HCT116 (cell line): ENCODE data around the gene MAP3K20. TPM values are rescaled to one million over a fixed set of nuclear protein-coding genes. Genes with fewer than 3 reads are reported as not detected.

ENCODE experiments used
- ATAC-seq: fragments of 200-7000 bp; cut with Tn5 transposase; 2 replicates; pipeline ENCODE4 v1.9.1; 2020; ENCODE audit warnings: mild to moderate bottlenecking, moderate library complexity
- BruUV-seq: library from RNA; stranded (reverse); fragments of 400-500 nt; replicated peaks from 2 replicates; lab custom pipeline; 2021; lab: Mats Ljungman, UMichigan
- CTCF ChIA-PET: fragments of 300-600 bp; sonication (Branson Sonifier 250); formaldehyde crosslinking; loops from one replicate; lab custom pipeline; 2021; ENCODE audit warnings: antibody characterized with exemption; lab: Charles Lee
- POLR2A ChIA-PET: fragments of 300-600, 350-600 bp; sonication (Branson Sonifier 250); formaldehyde crosslinking; loops from one replicate; lab custom pipeline; 2021; ENCODE audit warnings: antibody characterized with exemption; lab: Charles Lee
- RAD21 ChIA-PET, 2 experiments: fragments of 300-600 bp; sonication (Branson Sonifier 250); formaldehyde crosslinking; loops; one replicate each; lab custom pipeline; 2023; ENCODE audit warnings: low total read pairs in 2 of 2; ENCODE audit not compliant: uncharacterized antibody in 2 of 2, unreplicated experiment in 2 of 2, low non-redundant PET in 1 of 2; lab: Charles Lee
- DNase-seq: peaks from one replicate; pipeline ENCODE4 v3.0.0-alpha.2; 2010; ENCODE audit warnings: low read depth, low spot score
- H2AFZ ChIP-seq: fragments of 200-600 bp; shearing (Covaris generic), sonication (generic); 2 replicates; pipeline ENCODE4 v1.6.1; 2017; ENCODE audit warnings: low read depth, mixed run types, mixed read lengths, antibody characterized with exemption, low read length; ENCODE audit not compliant: poor library complexity, severe bottlenecking
- H3K27ac ChIP-seq: 2 replicates; pipeline ENCODE4 v1.5.1; 2012; ENCODE audit warnings: low read depth, low read length
- H3K27me3 ChIP-seq: fragments of 200-600 bp; sonication (generic); 2 replicates; pipeline ENCODE4 v1.6.1; 2016; ENCODE audit warnings: mixed run types, low read length, mixed read lengths; ENCODE audit not compliant: insufficient read depth
- H3K36me3 ChIP-seq, 2 experiments: fragments of 200-500 bp in 1 of 2; fragments of 200-600 bp in 1 of 2; sonication (Bioruptor generic) in 1 of 2; sonication (generic) in 1 of 2; 2 replicates each; pipeline versions ENCODE4 v1.5.1 to v1.6.1; 2014 to 2016; ENCODE audit warnings: low read length in 2 of 2, inconsistent platforms in 1 of 2, mixed read lengths in 1 of 2, mixed run types in 1 of 2; ENCODE audit not compliant: insufficient read depth in 2 of 2, control insufficient read depth in 1 of 2
- H3K4me1 ChIP-seq, 2 experiments: fragments of 200-600 bp in 1 of 2; sonication (generic) in 1 of 2; 2 replicates each; pipeline versions ENCODE4 v1.5.1 to v1.6.1; 2012 to 2017; ENCODE audit warnings: low read length in 2 of 2, inconsistent platforms in 1 of 2, mild to moderate bottlenecking in 1 of 2, mixed read lengths in 1 of 2, mixed run types in 1 of 2, moderate library complexity in 1 of 2; ENCODE audit not compliant: insufficient read depth in 2 of 2, control insufficient read depth in 1 of 2
- H3K4me2 ChIP-seq: fragments of 200-600 bp; sonication (generic); 2 replicates; pipeline ENCODE4 v1.6.1; 2017; ENCODE audit warnings: mixed run types, low read length, mixed read lengths
- H3K4me3 ChIP-seq, 2 experiments: fragments of 200-600 bp in 1 of 2; sonication (generic) in 1 of 2; replicated peaks in 1 of 2; 2 replicates each; pipeline ENCODE4 v1.5.1; 2011 to 2016; ENCODE audit warnings: low read length in 2 of 2, control low read depth in 1 of 2, low read depth in 1 of 2, mild to moderate bottlenecking in 1 of 2, mixed read lengths in 1 of 2, mixed run types in 1 of 2
- H3K79me2 ChIP-seq: fragments of 200-600 bp; sonication (generic); 2 replicates; pipeline ENCODE4 v1.6.1; 2017; ENCODE audit warnings: mild to moderate bottlenecking, mixed run types, low read length, moderate library complexity, mixed read lengths; ENCODE audit not compliant: insufficient read depth
- H3K9ac ChIP-seq: fragments of 200-600 bp; sonication (generic); 2 replicates; pipeline ENCODE4 v1.6.1; 2016; ENCODE audit warnings: low read length, mixed read lengths
- H3K9me2 ChIP-seq: fragments of 200-600 bp; sonication (generic), shearing (Covaris generic); 2 replicates; pipeline ENCODE4 v1.6.1; 2017; ENCODE audit warnings: mixed run types, mild to moderate bottlenecking, moderate library complexity; ENCODE audit not compliant: insufficient read depth
- H3K9me3 ChIP-seq, 2 experiments: fragments of 200-500 bp in 1 of 2; fragments of 200-600 bp in 1 of 2; sonication (Bioruptor generic) in 1 of 2; sonication (generic) in 1 of 2; 2 replicates each; pipeline ENCODE4 v1.6.1; 2014 to 2017; ENCODE audit warnings: low read length in 2 of 2, mixed read lengths in 2 of 2, inconsistent platforms in 1 of 2, low read depth in 1 of 2, mild to moderate bottlenecking in 1 of 2, mixed run types in 1 of 2, moderate library complexity in 1 of 2; ENCODE audit not compliant: control insufficient read depth in 1 of 2, insufficient read depth in 1 of 2
- H4K20me1 ChIP-seq: fragments of 200-600 bp; sonication (generic), shearing (Covaris generic); 2 replicates; pipeline ENCODE4 v1.6.1; 2017; ENCODE audit warnings: mixed run types, mild to moderate bottlenecking, moderate library complexity; ENCODE audit not compliant: insufficient read depth
- CBX3 ChIP-seq: IDR thresholded peaks from 2 replicates; pipeline ENCODE4 v1.6.1; 2012; ENCODE audit warnings: low read depth
- EGR1 ChIP-seq: IDR thresholded peaks from 2 replicates; pipeline ENCODE4 v1.6.1; 2012; ENCODE audit warnings: low read depth
- ELF1 ChIP-seq: IDR thresholded peaks from 2 replicates; pipeline ENCODE4 v1.6.1; 2012; ENCODE audit warnings: low read depth, borderline replicate concordance
- EZH2 ChIP-seq: fragments of 200-600 bp; sonication (generic); IDR thresholded peaks from 2 replicates; pipeline ENCODE4 v1.6.1; 2017; ENCODE audit warnings: antibody characterized with exemption, mixed run types
- FOSL1 ChIP-seq: IDR thresholded peaks from 2 replicates; pipeline ENCODE4 v1.6.1; 2012; ENCODE audit warnings: low read depth
- JUND ChIP-seq: IDR thresholded peaks from 2 replicates; pipeline ENCODE4 v1.6.1; 2012
- POLR2A ChIP-seq: IDR thresholded peaks from 2 replicates; pipeline ENCODE4 v1.7.0; 2011; ENCODE audit warnings: borderline replicate concordance; ENCODE audit not compliant: insufficient read depth, insufficient read length; ENCODE audit errors: extremely low read depth
- POLR2AphosphoS5 ChIP-seq: IDR thresholded peaks from 2 replicates; pipeline ENCODE4 v1.6.1; 2011; ENCODE audit warnings: mild to moderate bottlenecking, low read depth, low read length, moderate library complexity
- RAD21 ChIP-seq: IDR thresholded peaks from 2 replicates; pipeline ENCODE4 v1.6.1; 2012; ENCODE audit warnings: low read depth, mild to moderate bottlenecking
- SIN3A ChIP-seq: IDR thresholded peaks from 2 replicates; pipeline ENCODE4 v1.6.1; 2012; ENCODE audit warnings: low read depth
- SP1 ChIP-seq: IDR thresholded peaks from 2 replicates; pipeline ENCODE4 v1.6.1; 2012; ENCODE audit warnings: low read depth
- TCF7L2 ChIP-seq: IDR thresholded peaks from 2 replicates; pipeline ENCODE4 v1.7.0; 2011; ENCODE audit warnings: borderline replicate concordance, inconsistent platforms; ENCODE audit not compliant: insufficient read depth, insufficient read length; ENCODE audit errors: extremely low read depth
- ZFX ChIP-seq: fragments of 450-650 bp; IDR thresholded peaks from 2 replicates; pipeline ENCODE4 v1.6.1; 2017
- ZNF274 ChIP-seq: fragments of 200-500 bp; sonication (Bioruptor generic); IDR thresholded peaks from 2 replicates; pipeline ENCODE4 v1.6.1; 2014; ENCODE audit warnings: mild to moderate bottlenecking, low read depth, low read length, inconsistent platforms
- intact Hi-C: fragments of 100-400 bp; cut with micrococcal nuclease; formaldehyde crosslinking; loops from 2 replicates; pipeline ENCODE4 v1.10.0; 2022
- total RNA-seq: library from RNA; stranded (reverse); gene quantifications from one replicate; pipeline ENCODE4 v1.2.1, GENCODE V29; 2021; ENCODE audit not compliant: unreplicated experiment
- TF ChIP-seq, protein P1 (sequence below): IDR thresholded peaks from 2 replicates; pipeline ENCODE4 v1.6.1; 2012
- TF ChIP-seq, protein P2 (sequence below): IDR thresholded peaks from 2 replicates; pipeline ENCODE4 v1.6.1; 2012; ENCODE audit warnings: low read depth
- TF ChIP-seq, protein P3 (sequence below): IDR thresholded peaks from 2 replicates; pipeline ENCODE4 v1.6.1; 2012
- TF ChIP-seq, protein P4 (sequence below): IDR thresholded peaks from 2 replicates; pipeline ENCODE4 v1.6.1; 2011; ENCODE audit warnings: mild to moderate bottlenecking, low read length, moderate library complexity; ENCODE audit not compliant: insufficient replicate concordance; ENCODE audit errors: extremely low read depth

The MAP3K20 gene
- total RNA-seq, 1 experiment from 2014 or later: 40.0 TPM

DNA sequence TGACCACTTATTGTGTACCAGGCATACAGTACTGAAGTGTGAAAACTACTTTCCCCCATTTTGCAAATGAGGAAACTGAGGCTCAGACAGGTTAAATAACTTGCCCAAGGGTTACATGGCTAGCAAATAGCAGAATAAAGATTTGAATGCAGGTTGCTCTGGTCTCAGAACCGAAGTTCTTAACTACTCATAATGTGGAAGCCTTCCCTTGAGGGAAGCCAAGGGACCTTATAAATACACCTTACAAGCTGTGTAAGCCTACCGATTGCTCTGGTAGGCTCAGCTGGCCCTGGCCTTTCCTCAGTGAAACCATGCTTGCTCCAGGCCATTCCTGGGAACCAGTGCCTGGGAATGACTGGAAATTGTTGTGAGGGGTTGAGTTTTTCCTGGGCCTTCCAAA is 164.4 kb downstream of the MAP3K20 start:
- intact Hi-C loops: no loop called here
- Histone ChIP-seq H3K4me3 (no peak overlapping the region), H4K20me1 (no peaks in the 10 kb centered on the region), H3K4me1 (no peaks in the 10 kb centered on the region), H3K4me2 (no peak overlapping the region), H3K9me2 (no peaks in the 10 kb centered on the region), H3K9me3 (no peaks in the 10 kb centered on the region), H3K27ac (no peak overlapping the region), H3K79me2 (no peaks in the 10 kb centered on the region), H3K27me3 (no peaks in the 10 kb centered on the region), H3K36me3 (0 out of 4 replicates have a peak, but pooled peaks cover 0 to 2% of the 10 kb centered on the region in 2 experiments), H3K9ac (no peak overlapping the region), H2AFZ (no peak overlapping the region)
- BruUV-seq: no TSS peak
- RAD21 ChIA-PET: no interaction called here
- DNase-seq (no peak), ATAC-seq (no peak)
- POLR2A ChIA-PET: no interaction called here
- CTCF ChIA-PET: no interaction called here
- no peak for TF ChIP-seq POLR2A
- TF ChIP-seq, protein P1, sequence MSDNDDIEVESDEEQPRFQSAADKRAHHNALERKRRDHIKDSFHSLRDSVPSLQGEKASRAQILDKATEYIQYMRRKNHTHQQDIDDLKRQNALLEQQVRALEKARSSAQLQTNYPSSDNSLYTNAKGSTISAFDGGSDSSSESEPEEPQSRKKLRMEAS: no peak
- no peak for TF ChIP-seq RAD21
- no peak for TF ChIP-seq ZFX
- TF ChIP-seq SP1: no peak
- TF ChIP-seq FOSL1: no peak
- no peak for TF ChIP-seq EZH2
- TF ChIP-seq, protein P2, sequence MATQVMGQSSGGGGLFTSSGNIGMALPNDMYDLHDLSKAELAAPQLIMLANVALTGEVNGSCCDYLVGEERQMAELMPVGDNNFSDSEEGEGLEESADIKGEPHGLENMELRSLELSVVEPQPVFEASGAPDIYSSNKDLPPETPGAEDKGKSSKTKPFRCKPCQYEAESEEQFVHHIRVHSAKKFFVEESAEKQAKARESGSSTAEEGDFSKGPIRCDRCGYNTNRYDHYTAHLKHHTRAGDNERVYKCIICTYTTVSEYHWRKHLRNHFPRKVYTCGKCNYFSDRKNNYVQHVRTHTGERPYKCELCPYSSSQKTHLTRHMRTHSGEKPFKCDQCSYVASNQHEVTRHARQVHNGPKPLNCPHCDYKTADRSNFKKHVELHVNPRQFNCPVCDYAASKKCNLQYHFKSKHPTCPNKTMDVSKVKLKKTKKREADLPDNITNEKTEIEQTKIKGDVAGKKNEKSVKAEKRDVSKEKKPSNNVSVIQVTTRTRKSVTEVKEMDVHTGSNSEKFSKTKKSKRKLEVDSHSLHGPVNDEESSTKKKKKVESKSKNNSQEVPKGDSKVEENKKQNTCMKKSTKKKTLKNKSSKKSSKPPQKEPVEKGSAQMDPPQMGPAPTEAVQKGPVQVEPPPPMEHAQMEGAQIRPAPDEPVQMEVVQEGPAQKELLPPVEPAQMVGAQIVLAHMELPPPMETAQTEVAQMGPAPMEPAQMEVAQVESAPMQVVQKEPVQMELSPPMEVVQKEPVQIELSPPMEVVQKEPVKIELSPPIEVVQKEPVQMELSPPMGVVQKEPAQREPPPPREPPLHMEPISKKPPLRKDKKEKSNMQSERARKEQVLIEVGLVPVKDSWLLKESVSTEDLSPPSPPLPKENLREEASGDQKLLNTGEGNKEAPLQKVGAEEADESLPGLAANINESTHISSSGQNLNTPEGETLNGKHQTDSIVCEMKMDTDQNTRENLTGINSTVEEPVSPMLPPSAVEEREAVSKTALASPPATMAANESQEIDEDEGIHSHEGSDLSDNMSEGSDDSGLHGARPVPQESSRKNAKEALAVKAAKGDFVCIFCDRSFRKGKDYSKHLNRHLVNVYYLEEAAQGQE: no peak
- TF ChIP-seq SIN3A: no peak
- TF ChIP-seq CBX3: no peak
- TF ChIP-seq, protein P3, sequence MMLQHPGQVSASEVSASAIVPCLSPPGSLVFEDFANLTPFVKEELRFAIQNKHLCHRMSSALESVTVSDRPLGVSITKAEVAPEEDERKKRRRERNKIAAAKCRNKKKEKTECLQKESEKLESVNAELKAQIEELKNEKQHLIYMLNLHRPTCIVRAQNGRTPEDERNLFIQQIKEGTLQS: no peak
- TF ChIP-seq ELF1: no peak
- no peak for TF ChIP-seq EGR1
- no peak for TF ChIP-seq TCF7L2
- no peak for TF ChIP-seq ZNF274
- no peak for TF ChIP-seq JUND
- TF ChIP-seq, protein P4, sequence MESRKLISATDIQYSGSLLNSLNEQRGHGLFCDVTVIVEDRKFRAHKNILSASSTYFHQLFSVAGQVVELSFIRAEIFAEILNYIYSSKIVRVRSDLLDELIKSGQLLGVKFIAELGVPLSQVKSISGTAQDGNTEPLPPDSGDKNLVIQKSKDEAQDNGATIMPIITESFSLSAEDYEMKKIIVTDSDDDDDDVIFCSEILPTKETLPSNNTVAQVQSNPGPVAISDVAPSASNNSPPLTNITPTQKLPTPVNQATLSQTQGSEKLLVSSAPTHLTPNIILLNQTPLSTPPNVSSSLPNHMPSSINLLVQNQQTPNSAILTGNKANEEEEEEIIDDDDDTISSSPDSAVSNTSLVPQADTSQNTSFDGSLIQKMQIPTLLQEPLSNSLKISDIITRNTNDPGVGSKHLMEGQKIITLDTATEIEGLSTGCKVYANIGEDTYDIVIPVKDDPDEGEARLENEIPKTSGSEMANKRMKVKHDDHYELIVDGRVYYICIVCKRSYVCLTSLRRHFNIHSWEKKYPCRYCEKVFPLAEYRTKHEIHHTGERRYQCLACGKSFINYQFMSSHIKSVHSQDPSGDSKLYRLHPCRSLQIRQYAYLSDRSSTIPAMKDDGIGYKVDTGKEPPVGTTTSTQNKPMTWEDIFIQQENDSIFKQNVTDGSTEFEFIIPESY: no peak
- TF ChIP-seq POLR2AphosphoS5: no peak
